Measurements from ENCODE around the gene FLOT2.
"Not testable (repeated sequence)": the region's sequence is repeated elsewhere in the genome, so short reads cannot be mapped to it uniquely, and the experiment has no call there.

Gene FLOT2, protein sequence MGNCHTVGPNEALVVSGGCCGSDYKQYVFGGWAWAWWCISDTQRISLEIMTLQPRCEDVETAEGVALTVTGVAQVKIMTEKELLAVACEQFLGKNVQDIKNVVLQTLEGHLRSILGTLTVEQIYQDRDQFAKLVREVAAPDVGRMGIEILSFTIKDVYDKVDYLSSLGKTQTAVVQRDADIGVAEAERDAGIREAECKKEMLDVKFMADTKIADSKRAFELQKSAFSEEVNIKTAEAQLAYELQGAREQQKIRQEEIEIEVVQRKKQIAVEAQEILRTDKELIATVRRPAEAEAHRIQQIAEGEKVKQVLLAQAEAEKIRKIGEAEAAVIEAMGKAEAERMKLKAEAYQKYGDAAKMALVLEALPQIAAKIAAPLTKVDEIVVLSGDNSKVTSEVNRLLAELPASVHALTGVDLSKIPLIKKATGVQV

DNA sequence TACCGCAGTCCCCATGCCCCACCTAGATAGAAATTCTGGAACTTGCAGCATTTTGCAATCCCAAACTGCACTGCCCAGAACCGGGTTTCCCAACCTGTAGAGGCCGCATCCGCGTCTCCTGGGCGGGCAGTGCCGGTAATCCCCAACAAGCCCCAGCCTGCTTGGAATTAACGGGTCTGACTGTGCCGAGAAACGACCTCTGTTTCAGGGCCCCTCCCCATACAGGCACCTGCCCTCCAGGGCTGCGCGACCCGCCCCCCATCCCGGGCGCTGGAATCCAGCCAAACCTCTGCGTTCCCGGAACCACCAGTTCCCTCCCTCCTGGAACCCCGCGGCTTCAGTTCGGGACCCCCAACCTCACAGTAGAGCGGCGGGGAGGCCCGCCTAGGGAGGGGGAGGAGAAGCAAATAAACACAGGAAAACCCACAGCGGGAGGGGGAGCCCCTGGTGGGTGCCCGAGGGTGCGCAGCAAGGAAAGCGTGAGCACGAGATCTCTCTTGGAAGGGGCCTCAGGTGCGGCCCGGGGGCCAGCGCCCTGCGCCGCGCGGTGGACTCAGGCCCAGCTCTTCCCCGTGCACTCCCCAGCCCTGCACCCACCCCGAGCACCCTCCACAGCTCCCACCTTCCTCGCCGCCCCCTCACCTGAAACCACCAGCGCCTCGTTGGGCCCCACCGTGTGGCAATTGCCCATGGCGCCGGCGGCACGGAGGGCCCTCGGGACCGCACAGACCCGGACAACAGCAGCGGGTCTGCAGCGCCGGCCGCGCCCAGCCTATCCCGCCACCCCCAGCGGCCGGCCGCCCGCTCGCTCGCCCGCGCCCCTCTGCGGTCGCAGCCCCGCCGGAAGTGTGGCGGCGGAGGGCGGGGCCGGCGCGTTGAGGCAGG is at the start of gene FLOT2:
TSS of gene FLOT2 (minus strand) at position 850 of the 885 bp plus-strand sequence. CDS start at position 691, 159 bp downstream.
- DNase-seq = peak; percentile 69

DNA sequence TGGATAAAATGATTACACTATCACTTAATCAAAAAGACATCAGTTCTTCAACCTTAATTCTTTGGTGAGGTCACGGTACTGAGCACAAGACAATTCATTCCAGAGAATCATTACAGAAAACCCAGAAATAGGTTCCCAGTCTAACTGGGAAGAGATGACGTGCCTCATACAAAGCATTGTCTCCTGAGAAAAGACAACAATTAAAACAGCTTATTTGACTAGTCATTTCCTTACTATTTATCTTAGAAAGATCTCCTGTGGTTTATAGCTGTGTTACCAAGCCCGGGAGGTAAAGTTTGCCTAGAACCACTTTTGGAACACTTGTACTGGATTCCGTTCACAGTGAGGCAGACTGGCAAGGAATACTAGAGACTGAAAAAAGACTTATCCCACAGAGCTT is 48.7 kb upstream of the FLOT2 start:
- DNase-seq = no peak

GRCh38 chr17:28944862-28945741 is 47.6 kb upstream of the FLOT2 start:
- no peak for DNase-seq

DNA sequence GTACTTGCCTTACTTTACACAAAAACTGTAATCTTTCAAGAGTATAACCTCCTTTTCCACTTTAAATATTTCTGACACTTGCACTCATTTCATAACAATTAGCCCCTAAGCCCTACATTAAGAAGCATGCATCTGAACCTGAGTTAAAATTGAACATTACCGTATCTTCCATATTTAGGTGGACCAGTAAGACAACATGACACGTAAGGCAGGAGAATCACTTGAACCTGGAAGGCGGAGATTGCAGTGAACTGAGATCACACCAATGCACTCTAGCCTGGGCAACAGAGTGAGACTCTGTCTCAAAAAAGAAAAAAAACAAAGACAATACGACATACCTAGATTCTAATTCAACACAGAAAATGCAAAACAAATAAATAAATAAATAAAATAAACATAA is 46.8 kb upstream of the FLOT2 start:
- DNase-seq = no peak

DNA sequence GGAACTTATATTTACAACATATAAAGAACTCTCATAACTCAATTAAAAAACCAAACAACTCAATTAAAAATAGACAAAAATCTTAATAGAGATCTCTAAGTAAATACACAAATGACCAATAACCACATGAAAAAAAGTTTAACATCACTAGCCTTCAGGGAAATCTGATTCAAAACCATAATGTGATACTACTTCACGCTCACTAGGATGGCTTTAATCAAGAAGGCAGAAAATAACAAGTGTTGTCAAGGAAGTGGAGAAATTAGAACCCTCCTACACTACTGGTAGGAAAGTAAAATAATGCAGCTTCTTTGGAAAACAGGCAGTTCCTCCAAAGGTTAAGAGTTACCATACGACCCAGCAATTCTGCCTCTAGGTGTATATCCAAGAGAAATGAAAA is 45.4 kb upstream of the FLOT2 start:
- DNase-seq = no peak

DNA sequence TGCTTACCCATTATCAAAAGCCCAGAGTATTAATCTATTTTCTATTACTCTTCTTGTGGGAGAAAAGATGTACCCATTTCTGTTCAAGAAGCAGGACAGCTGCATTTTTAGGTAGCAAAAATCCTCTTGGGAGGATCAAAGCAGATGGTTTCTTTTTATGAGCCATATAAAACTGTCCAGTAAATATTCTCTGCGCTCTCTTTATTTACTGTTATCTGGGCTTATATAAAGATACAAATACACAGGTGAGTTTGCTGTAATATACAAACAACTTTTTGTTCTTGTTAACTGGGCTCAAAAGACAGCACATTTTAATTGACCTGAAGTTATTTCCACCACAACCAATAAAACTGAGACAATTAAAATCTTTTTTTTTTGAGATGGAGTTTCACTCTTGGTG is 43.7 kb upstream of the FLOT2 start:
- no peak for DNase-seq

GRCh38 chr17:28940675-28941074 is 43.1 kb upstream of the FLOT2 start:
- DNase-seq = no peak

DNA sequence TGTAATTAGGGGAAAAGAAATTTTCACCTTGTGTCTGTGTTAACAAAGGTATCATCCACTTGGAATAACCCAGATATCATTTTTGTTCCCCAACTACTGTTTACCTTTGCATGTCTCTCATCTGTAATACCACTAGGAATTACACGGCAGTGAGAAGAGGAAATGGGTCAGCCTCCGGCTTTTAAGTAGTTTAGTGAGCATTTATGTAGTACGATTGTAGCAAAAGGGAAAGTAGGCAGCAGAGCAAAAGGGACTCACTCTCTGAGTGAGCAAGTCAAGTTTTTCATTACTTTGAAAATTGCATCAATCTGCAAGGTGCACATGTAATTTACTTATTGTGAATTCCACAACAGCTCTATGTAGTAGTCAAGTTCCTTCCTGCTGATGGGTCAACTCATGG is 42.6 kb upstream of the FLOT2 start:
- DNase-seq = no peak

DNA sequence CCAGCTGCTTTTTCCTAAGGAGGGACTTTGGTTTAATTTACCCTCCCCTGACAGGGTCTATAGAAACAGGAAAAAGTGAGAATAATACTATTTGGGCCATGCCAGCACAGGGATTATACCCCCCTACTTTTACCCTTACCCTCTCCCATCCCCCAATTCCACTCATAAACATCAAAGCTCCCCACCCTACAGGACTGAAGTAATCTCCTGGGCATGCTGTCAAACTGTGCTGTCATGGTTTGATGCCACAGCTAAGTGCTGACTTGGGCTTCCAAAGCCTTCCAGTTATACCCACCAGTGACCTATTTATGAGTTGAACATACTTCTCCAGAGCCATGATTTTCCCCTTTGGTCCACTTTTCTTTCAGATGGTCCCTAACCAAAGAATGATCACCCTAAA is 41.0 kb upstream of the FLOT2 start:
- no peak for DNase-seq

DNA sequence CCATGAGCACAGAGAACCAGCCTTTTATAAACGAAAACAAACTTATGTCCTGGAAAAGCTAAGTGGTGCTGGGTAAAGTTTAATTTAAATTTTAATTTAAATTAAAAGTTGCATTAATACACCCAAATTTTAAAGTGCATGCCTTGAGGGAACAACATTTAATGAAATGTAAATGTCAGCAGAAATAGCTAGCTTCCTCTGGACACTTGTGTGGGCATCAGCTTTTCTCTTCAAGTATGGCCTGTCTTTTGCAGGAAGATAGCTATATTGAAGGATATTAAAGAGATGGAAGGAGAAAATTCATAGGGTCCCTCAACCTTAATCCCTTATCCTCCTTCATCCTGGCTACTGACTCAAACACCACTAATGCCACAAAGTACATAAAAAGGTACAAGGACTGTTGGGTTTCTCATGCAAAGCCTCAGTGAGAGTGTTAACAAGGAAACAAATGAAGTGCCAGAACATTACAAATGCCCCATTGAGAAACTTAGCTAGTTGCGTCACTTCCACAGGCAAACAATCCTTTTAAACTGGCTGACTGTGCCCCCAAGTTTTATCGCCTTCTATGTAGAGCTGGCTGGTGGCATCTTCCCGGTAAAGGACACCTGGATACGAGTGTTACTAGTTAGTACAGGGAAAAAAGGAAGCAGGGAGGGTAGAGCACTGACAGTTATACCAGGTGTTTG is 39.7 kb upstream of the FLOT2 start:
- no peak for DNase-seq

GRCh38 chr17:28935744-28936460 is 38.4 kb upstream of the FLOT2 start:
- no peak for DNase-seq

DNA sequence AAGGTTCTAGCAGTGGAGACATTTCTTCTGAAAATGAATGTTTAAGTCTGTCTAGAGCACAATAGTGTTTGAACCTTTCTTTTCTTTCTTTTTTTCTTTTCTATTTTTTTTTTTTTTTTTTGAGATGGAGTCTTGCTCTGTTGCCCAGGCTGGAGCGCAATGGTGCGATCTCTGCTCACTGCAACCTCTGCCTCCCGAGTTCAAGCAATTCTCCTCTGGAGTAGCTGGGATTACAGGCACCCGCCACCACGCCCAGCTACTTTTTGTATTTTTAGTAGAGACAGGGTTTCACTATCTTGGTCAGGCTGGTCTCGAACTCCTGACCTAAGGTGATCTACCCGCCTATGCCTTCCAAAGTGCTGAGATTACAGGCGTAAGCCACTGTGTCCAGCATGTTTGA is 37.0 kb upstream of the FLOT2 start:
- DNase-seq = not testable (repeated sequence)

- DNase-seq = no peak
These were observed 32.3 kb upstream of the FLOT2 start for GRCh38 chr17:28929787-28930186.

GRCh38 chr17:28928061-28928460 is 30.5 kb upstream of the FLOT2 start:
- DNase-seq = no peak

- DNase-seq = no peak
These were observed 29.3 kb upstream of the FLOT2 start for GRCh38 chr17:28926786-28927185.

GRCh38 chr17:28926366-28926765 is 28.8 kb upstream of the FLOT2 start:
- no peak for DNase-seq

DNA sequence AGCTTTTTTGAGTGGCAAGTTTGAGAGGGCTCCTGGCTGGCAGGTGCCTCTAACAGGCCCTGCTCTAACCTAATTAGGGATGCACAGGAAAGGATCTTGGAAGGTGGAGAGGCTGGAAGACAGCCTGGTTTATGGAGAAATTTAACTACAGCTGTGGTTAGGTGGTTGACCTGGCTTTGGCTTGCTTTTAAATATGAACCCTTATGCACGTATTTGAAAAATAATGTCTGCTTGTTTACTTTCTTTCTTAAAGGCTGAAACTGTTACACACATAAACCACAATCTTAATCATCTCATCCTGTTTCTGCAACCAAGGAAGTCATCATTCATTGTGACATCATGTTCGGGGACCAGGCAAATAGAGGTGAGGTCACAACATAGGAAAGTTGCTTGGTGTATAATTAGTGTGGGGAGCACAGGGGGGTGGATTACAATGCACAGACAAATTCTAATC is 28.4 kb upstream of the FLOT2 start:
- no peak for DNase-seq

DNA sequence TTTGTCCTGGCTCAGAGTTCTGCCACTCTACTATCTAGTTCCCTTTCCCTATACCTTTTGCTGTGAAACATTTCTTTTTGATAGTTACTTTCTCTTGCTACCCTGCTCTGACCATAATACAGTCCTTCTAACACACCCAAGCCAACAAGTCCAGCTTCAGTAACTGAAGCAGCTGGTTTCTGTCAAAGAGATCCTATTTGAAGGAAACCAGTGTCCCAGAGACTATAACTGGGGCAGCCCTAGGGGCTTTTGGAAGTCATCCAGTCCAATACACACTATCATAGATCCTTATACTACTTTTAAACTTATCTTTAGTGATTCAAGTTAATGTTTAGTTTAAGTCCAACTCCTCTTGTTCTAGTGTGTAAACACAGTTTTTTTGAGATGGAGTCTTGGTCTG is 22.7 kb upstream of the FLOT2 start:
- DNase-seq = no peak

- no peak for DNase-seq
These were observed 20.8 kb upstream of the FLOT2 start for GRCh38 chr17:28918295-28918694.

DNA sequence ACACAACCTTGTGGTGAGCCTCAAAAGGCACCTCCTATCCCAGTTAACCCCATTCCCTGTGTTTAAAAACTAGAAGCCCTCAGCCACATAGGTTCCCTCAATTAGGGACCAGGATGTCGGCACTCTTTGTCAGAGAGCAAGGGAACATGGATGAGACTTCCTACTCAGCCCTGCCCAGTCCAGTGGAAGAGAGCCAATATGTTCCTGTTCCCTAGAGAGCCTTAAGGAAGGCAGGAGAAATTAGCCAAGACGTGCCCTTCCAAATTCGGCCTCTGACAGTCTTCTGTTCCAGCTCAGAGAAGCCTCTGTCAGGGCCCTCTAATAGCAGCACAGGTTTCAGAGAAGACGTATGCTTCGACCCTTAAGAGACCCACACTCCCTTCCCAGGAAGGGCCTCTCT is 19.9 kb upstream of the FLOT2 start:
- DNase-seq = no peak

GRCh38 chr17:28917029-28917428 is 19.5 kb upstream of the FLOT2 start:
- no peak for DNase-seq

All from RPMI8226 (cell line).